ENCODE data around the gene SIRT1.
A peak's percentile ranks its signal among the peaks of the same experiment; 100 is the strongest.
"Not testable (repeated sequence)": the region's sequence is repeated elsewhere in the genome, so short reads cannot be mapped to it uniquely, and the experiment has no call there.

SIRT1 gene

DNA sequence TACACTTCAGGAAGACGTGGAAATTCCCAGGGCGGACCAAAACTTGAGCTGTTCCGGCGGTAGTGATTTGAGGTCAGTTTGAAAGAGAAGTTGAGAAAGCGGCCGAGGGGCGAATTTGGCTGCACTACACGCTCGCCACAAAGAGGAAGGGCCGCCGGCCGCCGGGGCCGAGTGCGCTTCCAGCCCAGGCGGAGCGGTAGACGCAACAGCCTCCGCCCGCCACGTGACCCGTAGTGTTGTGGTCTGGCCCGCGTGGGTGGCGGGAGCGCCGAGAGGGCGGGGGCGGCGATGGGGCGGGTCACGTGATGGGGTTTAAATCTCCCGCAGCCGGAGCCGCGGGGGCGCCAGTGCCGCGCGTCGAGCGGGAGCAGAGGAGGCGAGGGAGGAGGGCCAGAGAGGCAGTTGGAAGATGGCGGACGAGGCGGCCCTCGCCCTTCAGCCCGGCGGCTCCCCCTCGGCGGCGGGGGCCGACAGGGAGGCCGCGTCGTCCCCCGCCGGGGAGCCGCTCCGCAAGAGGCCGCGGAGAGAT lies at the start of gene SIRT1:
Gene SIRT1, plus strand, starts transcription at position 344 of the 529 bp plus-strand sequence. Its CDS starts 66 bp downstream, at position 410.
- TF ChIP-seq, protein P1, sequence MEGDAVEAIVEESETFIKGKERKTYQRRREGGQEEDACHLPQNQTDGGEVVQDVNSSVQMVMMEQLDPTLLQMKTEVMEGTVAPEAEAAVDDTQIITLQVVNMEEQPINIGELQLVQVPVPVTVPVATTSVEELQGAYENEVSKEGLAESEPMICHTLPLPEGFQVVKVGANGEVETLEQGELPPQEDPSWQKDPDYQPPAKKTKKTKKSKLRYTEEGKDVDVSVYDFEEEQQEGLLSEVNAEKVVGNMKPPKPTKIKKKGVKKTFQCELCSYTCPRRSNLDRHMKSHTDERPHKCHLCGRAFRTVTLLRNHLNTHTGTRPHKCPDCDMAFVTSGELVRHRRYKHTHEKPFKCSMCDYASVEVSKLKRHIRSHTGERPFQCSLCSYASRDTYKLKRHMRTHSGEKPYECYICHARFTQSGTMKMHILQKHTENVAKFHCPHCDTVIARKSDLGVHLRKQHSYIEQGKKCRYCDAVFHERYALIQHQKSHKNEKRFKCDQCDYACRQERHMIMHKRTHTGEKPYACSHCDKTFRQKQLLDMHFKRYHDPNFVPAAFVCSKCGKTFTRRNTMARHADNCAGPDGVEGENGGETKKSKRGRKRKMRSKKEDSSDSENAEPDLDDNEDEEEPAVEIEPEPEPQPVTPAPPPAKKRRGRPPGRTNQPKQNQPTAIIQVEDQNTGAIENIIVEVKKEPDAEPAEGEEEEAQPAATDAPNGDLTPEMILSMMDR (IDR thresholded peaks at IDR 0.05; ENCODE audit: low read depth, low read length) = no peak
- peak; percentile 91 for DNase-seq (ENCODE audit: extremely low read depth, low read depth)

DNA sequence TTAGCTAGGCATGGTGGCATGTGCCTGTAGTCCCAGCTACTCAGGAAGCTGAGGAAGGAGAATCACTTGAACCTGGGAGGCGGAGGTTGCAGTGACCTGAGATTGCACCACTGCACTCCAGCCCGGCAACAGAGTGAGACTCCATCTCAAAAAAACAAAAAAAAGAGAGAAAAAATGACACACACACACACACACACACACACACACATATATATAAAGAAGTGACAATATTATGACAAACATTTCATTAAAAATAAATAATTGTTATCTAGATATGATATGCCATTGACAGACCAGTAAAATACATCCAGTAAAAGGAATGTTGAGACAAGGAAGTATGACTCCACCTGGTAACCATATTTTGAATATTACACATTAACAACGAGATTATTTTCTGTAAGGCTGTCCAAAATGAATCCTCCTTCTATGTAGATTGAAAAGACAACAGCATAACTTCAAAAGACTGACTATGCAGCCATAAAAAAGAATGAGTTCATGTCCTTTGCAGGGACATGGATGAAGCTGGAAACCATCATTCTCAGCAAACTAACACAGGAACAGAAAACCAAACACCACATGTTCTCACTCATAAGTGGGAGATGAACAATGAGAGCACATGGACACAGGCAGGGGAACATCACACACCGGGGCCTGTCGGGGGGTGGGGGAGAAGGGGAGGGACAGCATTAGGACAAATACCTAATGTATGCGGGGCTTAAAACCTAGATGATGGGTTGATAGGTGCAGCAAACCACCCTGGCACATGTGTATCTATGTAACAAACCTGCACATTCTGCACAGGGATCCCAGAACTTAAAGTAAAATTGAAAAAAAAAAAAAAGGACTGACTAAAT lies 48.7 kb upstream of the SIRT1 start:
- not testable (repeated sequence) for DNase-seq (ENCODE audit: extremely low read depth, low read depth)

DNA sequence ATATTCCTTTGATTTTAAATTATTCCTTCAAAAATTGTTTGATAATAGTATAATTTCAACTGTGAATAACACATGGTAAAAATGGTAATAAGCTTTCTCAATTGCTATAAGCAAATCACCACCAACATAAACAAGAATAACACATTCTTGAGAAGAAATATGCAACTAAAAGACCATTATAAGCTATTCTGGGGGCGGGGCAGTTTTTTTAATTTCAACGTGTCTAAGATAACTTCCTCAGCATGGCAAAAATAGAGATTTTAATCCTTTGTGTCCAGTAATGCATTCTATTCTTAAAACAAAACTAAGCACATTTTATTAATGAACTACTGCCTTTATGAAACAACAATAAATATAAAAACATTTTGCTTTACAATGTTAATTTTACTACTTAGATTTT lies 48.0 kb upstream of the SIRT1 start:
- no peak for DNase-seq (ENCODE audit: extremely low read depth, low read depth)
- TF ChIP-seq, protein P1 (IDR thresholded peaks at IDR 0.05; ENCODE audit: low read depth, low read length) = no peak

DNA sequence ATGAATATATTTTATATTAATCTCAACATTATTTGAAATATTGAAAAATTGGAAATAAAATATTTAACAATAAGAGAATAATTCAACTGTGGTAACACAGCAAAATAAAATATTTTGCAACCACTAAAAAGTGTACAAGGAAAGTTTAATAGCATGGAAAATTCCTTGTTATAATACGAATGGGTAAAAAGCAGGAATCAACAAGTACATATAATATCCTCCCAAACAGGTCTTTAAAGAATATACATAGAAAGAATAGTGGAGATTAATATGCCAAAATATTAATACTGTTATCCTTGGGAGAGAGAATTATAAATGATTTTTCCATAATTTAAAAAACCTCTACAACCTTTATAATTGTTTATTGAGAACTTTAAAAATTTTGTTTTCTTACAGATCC lies 47.5 kb upstream of the SIRT1 start:
- DNase-seq (ENCODE audit: extremely low read depth, low read depth) = no peak
- TF ChIP-seq, protein P1 (IDR thresholded peaks at IDR 0.05; ENCODE audit: low read depth, low read length) = no peak

DNA sequence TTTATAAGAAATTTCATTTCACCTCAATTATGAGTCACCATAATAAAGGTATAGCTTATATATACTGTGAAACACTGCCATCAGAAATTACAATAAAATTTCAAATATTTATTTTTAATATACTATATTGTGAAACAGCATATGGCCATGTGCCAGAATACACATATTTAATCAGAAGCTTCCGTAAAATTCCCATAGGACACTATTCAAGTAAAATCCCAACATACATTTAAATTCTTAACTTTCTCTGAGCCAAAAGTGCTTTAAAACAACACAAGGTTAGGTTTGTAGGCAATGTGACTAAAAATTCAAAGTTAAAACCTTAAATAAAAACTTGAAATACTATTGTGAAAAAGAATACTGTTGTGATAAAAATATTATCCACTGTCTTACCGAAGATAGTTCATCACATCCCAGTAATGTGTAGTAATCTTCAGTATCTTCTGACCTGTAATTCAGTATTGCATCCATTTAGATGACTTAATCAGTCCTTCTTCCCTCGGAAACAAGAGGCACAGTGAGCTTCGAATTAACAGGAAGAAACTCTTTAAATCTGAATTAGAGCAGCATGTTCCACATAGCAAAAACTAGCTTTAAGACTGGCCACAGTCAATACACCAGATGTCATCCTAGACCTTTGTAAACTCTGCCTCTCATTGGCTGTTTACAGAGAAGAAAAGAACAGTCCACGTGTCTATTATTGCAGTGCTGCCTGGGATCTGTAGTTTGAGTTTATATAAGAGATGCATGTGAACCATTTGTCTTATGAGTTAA lies 46.7 kb upstream of the SIRT1 start, which contains the start of gene DNAJC12:
Gene DNAJC12, minus strand, starts transcription at position 648 of the 774 bp plus-strand sequence. Its CDS starts 177 bp downstream, at position 471.
- TF ChIP-seq, protein P1 (IDR thresholded peaks at IDR 0.05; ENCODE audit: low read depth, low read length) = no peak
- DNase-seq (ENCODE audit: extremely low read depth, low read depth) = peak; percentile 4

GRCh38 chr10:67839511-67839910 lies 44.9 kb upstream of the SIRT1 start:
- not testable (repeated sequence) for DNase-seq (ENCODE audit: extremely low read depth, low read depth)

GRCh38 chr10:67839951-67840350 lies 44.5 kb upstream of the SIRT1 start:
- DNase-seq (ENCODE audit: extremely low read depth, low read depth) = no peak
- TF ChIP-seq, protein P1 (IDR thresholded peaks at IDR 0.05; ENCODE audit: low read depth, low read length) = no peak

- no peak for DNase-seq (ENCODE audit: extremely low read depth, low read depth)
- TF ChIP-seq, protein P1 (IDR thresholded peaks at IDR 0.05; ENCODE audit: low read depth, low read length) = no peak
Observed at GRCh38 chr10:67841737-67842136, 42.7 kb upstream of the SIRT1 start.

All from AG09319 (cell line).